ENCODE data around the gene FLRT1. TPM values are rescaled to one million over a fixed set of nuclear protein-coding genes. Genes with fewer than 3 reads are reported as not detected.

The FLRT1 gene
- total RNA-seq, 1 experiment from 2014 or later, result not detected

DNA sequence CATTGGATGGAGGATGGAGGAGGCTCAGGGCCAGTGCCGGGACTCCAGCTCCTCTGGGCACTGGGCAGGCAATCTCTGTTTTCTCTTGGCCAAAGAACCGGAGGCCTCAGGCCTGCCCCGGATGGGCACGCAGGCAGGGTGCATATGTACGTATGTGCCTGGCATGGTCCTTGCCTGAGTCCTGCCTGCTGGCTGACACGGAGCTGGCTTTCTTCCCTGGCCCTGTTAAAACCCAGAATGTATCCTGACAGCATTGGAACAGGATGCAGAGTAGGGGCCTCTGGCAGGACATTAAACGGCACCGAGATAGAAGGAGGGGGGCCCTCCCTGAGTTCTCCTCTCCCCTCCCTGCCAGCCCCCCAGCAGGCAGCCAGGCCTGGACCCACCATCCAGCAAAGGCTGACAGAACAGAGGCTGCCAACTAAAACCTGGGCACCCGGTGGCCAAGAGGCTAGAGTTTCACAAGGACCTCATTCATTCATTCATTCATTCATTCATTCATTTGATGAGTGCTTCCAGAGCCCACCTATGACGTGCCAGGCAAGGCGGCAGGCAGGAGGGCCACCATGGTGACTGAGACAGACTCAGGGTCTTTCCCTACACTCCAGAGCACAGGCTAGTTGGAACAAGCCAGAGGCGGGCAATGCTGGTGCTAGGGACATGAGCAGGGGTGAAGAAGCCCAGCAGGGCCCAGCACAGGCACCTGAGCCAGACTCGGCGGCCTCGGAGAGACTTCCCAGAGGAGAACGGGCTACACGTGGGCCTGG is 28.8 kb downstream of the FLRT1 start:
- DNase-seq (ENCODE audit: low read depth), result no peak

- no peak for DNase-seq (ENCODE audit: low read depth)
Observed at GRCh38 chr11:64065141-64065465, 29.4 kb downstream of the FLRT1 start.

GRCh38 chr11:64065712-64066111 is 30.0 kb downstream of the FLRT1 start:
- DNase-seq (ENCODE audit: low read depth), result no peak

GRCh38 chr11:64067230-64067993 is 31.7 kb downstream of the FLRT1 start:
- DNase-seq (ENCODE audit: low read depth), result no peak

- no peak for DNase-seq (ENCODE audit: low read depth)
Observed at GRCh38 chr11:64068705-64069400, 33.1 kb downstream of the FLRT1 start.

GRCh38 chr11:64069401-64070313 is 33.9 kb downstream of the FLRT1 start:
- no peak for DNase-seq (ENCODE audit: low read depth)

DNA sequence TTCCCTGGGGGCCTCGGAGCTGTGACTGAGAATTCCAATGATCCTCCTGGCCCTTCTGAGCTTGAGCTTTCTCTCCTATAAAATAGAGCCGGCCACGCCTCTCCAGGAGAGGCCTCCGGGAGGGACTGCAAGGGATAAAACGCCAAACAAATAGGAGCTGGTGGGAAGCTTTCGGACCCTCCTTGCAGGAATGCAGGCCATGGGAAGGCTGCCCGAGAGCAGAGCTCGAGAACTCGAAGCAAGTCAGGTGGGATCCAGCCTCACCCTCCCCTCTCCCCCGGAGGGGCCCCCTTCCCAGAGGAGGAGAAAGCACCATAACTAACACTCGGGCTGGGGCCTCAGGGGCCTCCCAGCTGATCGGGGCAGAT is 34.6 kb downstream of the FLRT1 start:
- DNase-seq (ENCODE audit: low read depth), result no peak

- no peak for DNase-seq (ENCODE audit: low read depth)
Observed at GRCh38 chr11:64071849-64072248, 36.1 kb downstream of the FLRT1 start.

- no peak for DNase-seq (ENCODE audit: low read depth)
Observed at GRCh38 chr11:64072403-64072802, 36.7 kb downstream of the FLRT1 start.

- DNase-seq (ENCODE audit: low read depth), result no peak
Observed at GRCh38 chr11:64072871-64073270, 37.1 kb downstream of the FLRT1 start.

DNA sequence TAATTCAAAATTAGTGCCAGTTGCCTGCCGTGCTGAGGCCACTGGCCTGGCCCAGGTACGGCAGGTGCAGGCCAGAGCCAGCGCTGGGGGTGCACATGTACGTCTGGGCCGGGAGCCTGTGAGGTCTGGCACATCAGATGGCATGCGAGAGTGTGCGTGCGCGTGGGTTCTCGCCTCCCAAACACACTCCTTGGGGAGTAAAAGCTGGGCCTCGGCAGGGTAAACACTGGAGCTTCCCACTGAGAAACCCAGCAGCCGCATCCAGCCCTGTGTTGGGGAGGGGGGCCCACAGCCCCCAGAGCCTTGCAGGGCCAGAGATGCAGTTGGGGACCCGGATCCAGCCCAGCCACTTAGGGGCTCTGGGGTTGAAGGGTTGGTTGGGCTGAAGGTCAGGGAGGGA is 37.8 kb downstream of the FLRT1 start:
- no peak for DNase-seq (ENCODE audit: low read depth)

DNA sequence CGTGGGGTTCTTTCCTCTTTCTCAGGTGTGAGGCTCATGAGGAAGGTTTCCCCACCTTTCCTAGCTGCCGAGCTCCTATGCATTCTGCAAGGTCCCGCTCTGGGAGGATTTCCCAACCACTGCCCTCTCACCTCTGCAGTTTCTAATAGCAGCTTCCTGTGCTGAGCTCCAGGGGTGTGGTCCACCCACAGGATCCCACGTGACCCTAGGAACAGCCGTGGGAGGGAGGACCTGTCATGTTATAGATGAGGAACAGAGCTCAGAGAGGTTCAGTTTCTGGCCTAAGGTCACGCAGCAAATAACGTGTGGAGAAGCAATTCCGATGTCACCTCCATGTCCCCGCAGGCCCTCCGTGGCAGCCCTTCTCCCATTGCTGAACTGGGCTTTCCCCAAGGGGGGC is 38.5 kb downstream of the FLRT1 start:
- no peak for DNase-seq (ENCODE audit: low read depth)

GRCh38 chr11:64076758-64077157 is 41.0 kb downstream of the FLRT1 start:
- DNase-seq (ENCODE audit: low read depth), result no peak

- DNase-seq (ENCODE audit: low read depth), result no peak
Observed at GRCh38 chr11:64077607-64078006, 41.9 kb downstream of the FLRT1 start.

DNA sequence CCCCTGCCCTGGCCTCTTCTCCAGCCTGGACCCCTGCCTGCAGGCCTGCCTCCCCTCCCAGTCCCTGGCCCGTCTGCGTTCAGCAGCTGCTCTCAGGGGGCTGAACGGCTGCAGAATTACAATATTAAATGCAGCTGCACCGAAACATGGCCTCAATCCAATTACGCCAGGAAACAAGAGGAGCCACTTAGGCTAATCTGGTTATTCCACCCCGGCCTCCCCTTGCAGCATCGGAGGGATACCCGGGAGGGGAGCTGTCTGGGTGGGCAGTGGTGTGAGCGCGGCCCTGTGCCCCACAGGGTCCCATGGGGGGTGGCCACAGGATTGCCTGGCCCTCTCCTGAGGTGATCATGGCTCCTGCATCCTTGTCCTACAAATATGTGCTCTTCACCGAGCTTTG is 42.6 kb downstream of the FLRT1 start:
- no peak for DNase-seq (ENCODE audit: low read depth)

DNA sequence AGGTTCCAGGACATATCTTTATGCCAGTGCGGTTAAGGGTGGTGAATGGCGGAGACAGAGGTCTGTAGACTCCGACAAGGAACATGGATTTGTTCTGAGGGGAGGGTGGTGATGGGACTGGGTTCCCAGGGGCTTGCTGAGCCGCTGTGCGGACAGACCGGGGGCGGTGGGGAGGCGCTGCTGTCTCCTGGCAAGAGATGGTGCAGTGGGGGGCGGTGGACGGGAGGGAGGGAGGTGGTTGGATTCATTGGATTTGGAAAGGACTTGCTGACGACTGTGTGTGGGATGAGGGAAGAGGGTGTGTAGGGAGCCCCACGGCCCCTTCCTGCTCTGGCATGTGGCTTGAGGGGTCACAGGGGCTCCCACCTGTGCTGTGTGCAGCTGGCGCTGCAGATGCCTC is 43.2 kb downstream of the FLRT1 start:
- DNase-seq (ENCODE audit: low read depth), result no peak

DNA sequence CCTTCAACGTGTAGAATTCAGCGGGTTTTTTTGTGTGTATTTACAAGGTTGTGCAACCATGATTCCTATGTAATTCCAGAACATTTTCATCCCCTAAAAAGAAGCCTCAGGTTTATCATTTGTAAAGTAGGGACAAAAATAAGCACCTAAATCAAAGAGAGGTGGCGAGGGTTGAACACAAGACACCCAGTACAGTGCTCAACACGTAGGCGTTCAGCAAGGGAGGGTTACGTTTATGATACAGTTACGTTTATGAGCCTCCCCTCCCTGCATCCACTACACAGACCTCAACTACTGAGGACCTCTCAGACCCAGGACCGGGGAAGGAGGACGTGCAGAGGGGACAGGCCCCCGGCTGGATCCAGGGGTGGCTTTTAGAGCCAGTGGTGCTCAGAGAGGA is 44.7 kb downstream of the FLRT1 start:
- DNase-seq (ENCODE audit: low read depth), result no peak

- DNase-seq (ENCODE audit: low read depth), result no peak
Observed at GRCh38 chr11:64081745-64082442, 46.2 kb downstream of the FLRT1 start.

DNA sequence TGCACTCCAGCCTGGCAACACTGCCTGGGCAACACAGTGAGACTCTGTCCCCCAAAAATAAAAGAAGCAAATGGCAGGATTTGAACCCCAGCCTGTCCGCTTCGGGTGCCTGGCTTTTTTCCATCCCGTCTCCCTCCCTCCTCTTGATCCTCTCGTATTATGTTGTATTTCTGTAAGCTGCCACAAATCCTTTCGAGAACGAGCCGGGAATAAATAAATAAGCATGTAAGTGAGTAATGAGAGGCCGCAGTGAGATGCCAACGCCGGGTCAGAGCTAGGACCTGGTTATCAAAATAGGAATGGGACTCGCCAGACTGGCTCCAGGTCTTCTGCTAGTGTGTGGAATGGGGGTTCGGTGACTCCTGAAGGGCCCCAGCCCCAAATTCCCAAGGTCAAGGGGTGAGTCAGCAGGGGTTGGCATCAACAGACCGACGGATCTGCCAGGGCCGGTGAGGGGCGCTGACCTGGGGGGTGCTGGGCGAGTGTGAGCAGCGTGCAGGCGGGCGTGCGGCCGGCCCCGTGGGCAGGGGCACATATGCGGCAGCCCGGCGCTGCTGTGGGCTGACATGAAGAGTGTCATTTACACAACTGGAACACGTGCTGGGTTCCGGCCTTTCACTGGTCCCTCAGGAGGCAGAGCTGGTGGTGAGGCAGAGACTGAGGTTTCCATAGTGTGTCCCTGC is 47.8 kb downstream of the FLRT1 start:
- no peak for DNase-seq (ENCODE audit: low read depth)

DNA sequence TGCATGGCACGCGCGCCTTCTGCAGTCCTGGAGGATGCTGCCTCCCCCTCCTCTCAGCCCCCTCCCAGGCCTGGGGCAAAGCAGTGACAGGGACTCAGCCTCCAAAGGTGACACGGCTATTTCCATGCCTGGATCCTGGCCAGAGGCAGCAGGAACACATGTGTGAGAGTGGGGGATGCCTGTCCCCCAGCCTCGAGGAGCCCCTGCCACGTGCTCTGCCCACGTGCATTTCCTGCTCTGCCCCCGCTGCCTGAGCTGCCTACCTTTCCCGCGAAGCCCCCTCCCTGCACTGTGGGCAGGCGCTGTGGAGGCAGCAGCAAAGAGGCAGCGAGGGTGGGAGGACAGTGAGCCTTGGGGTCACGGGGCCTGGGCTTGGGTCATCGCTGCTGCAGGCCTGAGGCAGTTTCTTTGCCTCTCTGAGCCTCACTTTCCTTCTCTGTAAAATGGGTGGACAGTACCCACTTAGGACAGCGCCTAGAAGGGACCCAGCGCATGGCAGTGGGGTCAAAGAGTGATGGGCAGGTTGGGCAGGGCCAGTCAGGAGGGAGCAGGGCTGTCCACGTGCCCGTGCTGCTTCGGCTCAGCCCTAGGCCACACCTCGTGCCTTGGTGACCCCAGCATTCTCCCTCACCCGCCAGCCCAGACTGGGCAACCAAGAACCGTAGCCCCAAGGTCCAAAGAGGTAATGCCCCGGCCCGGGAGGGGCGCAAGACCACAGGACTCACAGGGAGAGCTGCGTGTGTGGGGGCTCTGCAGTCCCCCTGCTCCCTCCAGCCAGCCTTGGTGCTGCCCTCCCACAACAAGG is 48.6 kb downstream of the FLRT1 start:
- no peak for DNase-seq (ENCODE audit: low read depth)

Data from LHCN-M2 (cell line).